HG02588 (cell line): ENCODE results near the gene PPP5C.
A peak's percentile ranks its signal among the peaks of the same experiment; 100 is the strongest.
"Not testable (repeated sequence)": the region's sequence is repeated elsewhere in the genome, so short reads cannot be mapped to it uniquely, and the experiment has no call there.

ENCODE experiments used
- ATAC-seq: cut with Tn5 transposase; IDR thresholded peaks from one replicate; pipeline ENCODE4 v1.9.1; 2021; ENCODE audit warnings: mild to moderate bottlenecking, moderate library complexity; ENCODE audit not compliant: unreplicated experiment

Gene PPP5C

GRCh38 chr19:46346821-46347571 lies at the start of gene PPP5C:
Gene PPP5C (plus strand): TSS chr19:46347087. CDS start chr19:46347097, 10 bp downstream.
- ATAC-seq = peak; percentile 45

GRCh38 chr19:46297700-46298478 lies 49.0 kb upstream of the PPP5C start:
- ATAC-seq = no peak

GRCh38 chr19:46298479-46299003 lies 48.3 kb upstream of the PPP5C start:
- ATAC-seq = no peak

GRCh38 chr19:46299004-46299509 lies 47.8 kb upstream of the PPP5C start:
- no peak for ATAC-seq

- ATAC-seq = no peak
Measured at GRCh38 chr19:46299695-46300094, 47.2 kb upstream of the PPP5C start.

GRCh38 chr19:46303322-46303690 lies 43.6 kb upstream of the PPP5C start:
- no peak for ATAC-seq

GRCh38 chr19:46303691-46304397 lies 43.0 kb upstream of the PPP5C start:
- ATAC-seq = no peak

GRCh38 chr19:46306501-46306900 lies 40.4 kb upstream of the PPP5C start:
- ATAC-seq = no peak

- ATAC-seq = no peak
Measured at GRCh38 chr19:46308510-46308909, 38.4 kb upstream of the PPP5C start.

- ATAC-seq = no peak
Measured at GRCh38 chr19:46309056-46309455, 37.8 kb upstream of the PPP5C start.

GRCh38 chr19:46311444-46311843 lies 35.4 kb upstream of the PPP5C start:
- ATAC-seq = no peak

GRCh38 chr19:46313540-46314469 lies 33.1 kb upstream of the PPP5C start:
- ATAC-seq = not testable (repeated sequence)

GRCh38 chr19:46317339-46317738 lies 29.5 kb upstream of the PPP5C start:
- no peak for ATAC-seq

GRCh38 chr19:46319613-46320012 lies 27.3 kb upstream of the PPP5C start:
- no peak for ATAC-seq

GRCh38 chr19:46320559-46320958 lies 26.3 kb upstream of the PPP5C start:
- ATAC-seq = no peak

- no peak for ATAC-seq
Measured at GRCh38 chr19:46321653-46322052, 25.2 kb upstream of the PPP5C start.

GRCh38 chr19:46323227-46323626 lies 23.7 kb upstream of the PPP5C start:
- ATAC-seq = not testable (repeated sequence)

- ATAC-seq = no peak
Measured at GRCh38 chr19:46324277-46324676, 22.6 kb upstream of the PPP5C start.

- no peak for ATAC-seq
Measured at GRCh38 chr19:46326608-46327007, 20.3 kb upstream of the PPP5C start.

GRCh38 chr19:46328079-46328478 lies 18.8 kb upstream of the PPP5C start:
- no peak for ATAC-seq
